ENCODE measurements around the gene DBN1.

Gene DBN1

GRCh38 chr5:177470759-177471536 lies 2.5 kb downstream of the DBN1 start:
- H3K4me1 ChIP-seq (ENCODE audit: control insufficient read depth in 1 of 2, insufficient read depth in 2 of 2, low read length in 2 of 2), result peaks cover 12 to 54% of the 10 kb centered on the region in 2 donors
- peak overlapping the region in 1 of 2 donors; percentile 84 for H3K4me3 ChIP-seq (ENCODE audit: low read depth in 1 of 2, low read length in 2 of 2)
- H3K27me3 ChIP-seq (ENCODE audit: low read depth, low read length), result no peaks in the 10 kb centered on the region
- H3K9me3 ChIP-seq (ENCODE audit: control insufficient read depth in 1 of 2, low read length in 2 of 2), result no peaks in the 10 kb centered on the region
- H3K36me3 ChIP-seq (ENCODE audit: control insufficient read depth in 1 of 2, insufficient read depth in 2 of 2, low read length in 2 of 2), result peaks cover 8 to 17% of the 10 kb centered on the region in 2 donors
- no peak overlapping the region for H3K27ac ChIP-seq (ENCODE audit: low read length)

GRCh38 chr5:177469750-177470525 lies 3.5 kb downstream of the DBN1 start:
- Histone ChIP-seq H3K27ac (ENCODE audit: low read length) (peak overlapping the region; percentile 39), H3K9me3 (ENCODE audit: control insufficient read depth in 1 of 2, low read length in 2 of 2) (no peaks in the 10 kb centered on the region), H3K4me1 (ENCODE audit: control insufficient read depth in 1 of 2, insufficient read depth in 2 of 2, low read length in 2 of 2) (peaks cover 12 to 45% of the 10 kb centered on the region in 2 donors), H3K27me3 (ENCODE audit: low read depth, low read length) (no peaks in the 10 kb centered on the region), H3K4me3 (ENCODE audit: low read depth in 1 of 2, low read length in 2 of 2) (no peak overlapping the region), H3K36me3 (ENCODE audit: control insufficient read depth in 1 of 2, insufficient read depth in 2 of 2, low read length in 2 of 2) (peaks cover 11 to 27% of the 10 kb centered on the region in 2 donors)

DNA sequence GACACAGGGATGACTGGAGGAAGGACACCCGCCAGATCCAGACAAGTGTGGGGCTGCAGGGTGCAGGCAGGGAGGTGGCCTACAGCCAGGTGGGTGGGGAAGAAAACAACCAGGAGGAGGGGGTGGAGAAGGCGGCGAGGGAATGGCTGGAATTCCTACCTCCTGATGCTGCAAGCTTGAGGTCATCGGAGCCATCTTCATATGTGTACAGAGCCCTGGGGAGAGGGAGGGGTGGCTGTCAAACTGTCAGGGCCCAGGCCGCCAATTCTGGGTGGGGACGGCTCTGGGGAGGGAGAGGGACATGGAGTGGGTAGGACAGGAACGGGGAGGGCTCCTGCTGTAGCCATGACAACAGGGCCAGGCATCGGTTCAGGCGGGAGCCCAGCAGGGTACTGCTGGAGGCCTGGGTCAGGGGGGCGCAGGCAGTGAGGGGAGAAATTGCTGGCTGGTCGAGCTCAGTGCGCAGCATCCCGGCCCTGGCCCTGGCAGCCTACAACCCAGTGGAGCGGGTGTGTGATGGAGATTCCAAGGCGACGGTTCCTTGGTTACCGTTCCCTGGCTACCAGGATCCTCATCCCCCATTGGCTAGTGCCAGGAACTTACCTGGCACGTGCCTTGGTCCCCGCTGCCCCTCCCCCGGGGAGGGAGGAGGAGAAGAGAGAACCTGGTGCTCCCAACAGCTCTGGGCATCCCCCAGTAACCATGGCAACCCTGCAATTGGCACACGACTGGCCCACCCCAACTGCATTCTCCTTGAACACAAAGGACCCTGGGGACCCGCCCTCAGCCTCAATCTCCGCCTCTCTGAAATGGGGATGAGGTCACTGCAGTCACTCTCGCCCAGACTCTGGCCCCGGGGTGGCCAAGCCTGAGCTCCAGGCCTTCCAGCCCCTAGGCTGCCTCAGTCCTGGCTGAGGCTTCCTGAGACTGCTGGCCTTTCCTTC lies 4.5 kb downstream of the DBN1 start:
- H3K36me3 ChIP-seq (ENCODE audit: control insufficient read depth in 1 of 2, insufficient read depth in 2 of 2, low read length in 2 of 2), result peaks cover 11 to 27% of the 10 kb centered on the region in 2 donors
- no peak overlapping the region for H3K27ac ChIP-seq (ENCODE audit: low read length)
- H3K4me3 ChIP-seq (ENCODE audit: low read depth in 1 of 2, low read length in 2 of 2), result no peak overlapping the region
- no peaks in the 10 kb centered on the region for H3K27me3 ChIP-seq (ENCODE audit: low read depth, low read length)
- H3K4me1 ChIP-seq (ENCODE audit: control insufficient read depth in 1 of 2, insufficient read depth in 2 of 2, low read length in 2 of 2), result peaks cover 12 to 36% of the 10 kb centered on the region in 2 donors
- H3K9me3 ChIP-seq (ENCODE audit: control insufficient read depth in 1 of 2, low read length in 2 of 2), result no peaks in the 10 kb centered on the region

DNA sequence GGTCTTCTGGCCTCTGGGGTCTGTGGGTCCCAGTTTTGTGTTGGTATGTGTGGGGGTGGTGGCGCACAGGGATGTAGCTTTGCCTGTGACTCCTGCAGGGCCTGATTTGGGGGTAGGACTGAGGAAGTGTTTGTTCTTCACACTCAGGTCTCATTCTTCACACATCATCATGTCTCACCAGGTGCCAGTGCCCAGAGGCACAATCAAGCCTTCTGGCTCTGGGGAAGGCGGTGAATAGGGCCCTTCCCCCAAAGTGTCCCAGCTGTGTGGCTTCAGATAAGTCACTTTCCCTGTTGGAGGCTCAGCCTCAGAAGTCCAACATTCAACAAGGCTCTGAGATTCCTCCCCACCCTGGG lies 5.1 kb downstream of the DBN1 start:
- Histone ChIP-seq H3K9me3 (ENCODE audit: control insufficient read depth in 1 of 2, low read length in 2 of 2) (no peaks in the 10 kb centered on the region), H3K4me1 (ENCODE audit: control insufficient read depth in 1 of 2, insufficient read depth in 2 of 2, low read length in 2 of 2) (peaks cover 12 to 36% of the 10 kb centered on the region in 2 donors), H3K27me3 (ENCODE audit: low read depth, low read length) (no peaks in the 10 kb centered on the region), H3K36me3 (ENCODE audit: control insufficient read depth in 1 of 2, insufficient read depth in 2 of 2, low read length in 2 of 2) (peaks cover 15 to 27% of the 10 kb centered on the region in 2 donors), H3K27ac (ENCODE audit: low read length) (no peak overlapping the region), H3K4me3 (ENCODE audit: low read depth in 1 of 2, low read length in 2 of 2) (no peak overlapping the region)

DNA sequence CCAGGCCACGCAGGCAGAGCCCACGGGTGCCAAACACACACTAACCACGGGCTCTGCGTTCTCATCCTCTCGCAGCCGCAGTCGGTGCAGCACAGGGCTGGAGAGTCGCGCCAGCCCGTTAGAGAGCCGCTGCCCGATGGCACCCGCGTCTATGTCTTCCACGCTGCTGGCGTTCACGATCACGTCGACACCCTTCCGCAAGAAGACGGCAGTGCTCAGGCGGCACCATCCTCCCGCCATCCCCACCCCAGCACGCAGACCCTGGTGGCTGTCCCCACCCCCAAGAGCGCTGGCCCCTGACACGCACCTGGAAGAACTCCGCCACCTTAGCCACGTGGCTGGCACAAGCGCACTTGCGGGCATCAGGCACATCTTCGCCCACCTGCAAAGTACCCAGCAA lies 6.0 kb downstream of the DBN1 start:
- no peaks in the 10 kb centered on the region for H3K27me3 ChIP-seq (ENCODE audit: low read depth, low read length)
- peaks cover 12 to 34% of the 10 kb centered on the region in 2 donors for H3K4me1 ChIP-seq (ENCODE audit: control insufficient read depth in 1 of 2, insufficient read depth in 2 of 2, low read length in 2 of 2)
- H3K36me3 ChIP-seq (ENCODE audit: control insufficient read depth in 1 of 2, insufficient read depth in 2 of 2, low read length in 2 of 2), result peaks cover 16 to 30% of the 10 kb centered on the region in 2 donors
- no peak overlapping the region for H3K4me3 ChIP-seq (ENCODE audit: low read depth in 1 of 2, low read length in 2 of 2)
- H3K27ac ChIP-seq (ENCODE audit: low read length), result no peak overlapping the region
- no peaks in the 10 kb centered on the region for H3K9me3 ChIP-seq (ENCODE audit: control insufficient read depth in 1 of 2, low read length in 2 of 2)

DNA sequence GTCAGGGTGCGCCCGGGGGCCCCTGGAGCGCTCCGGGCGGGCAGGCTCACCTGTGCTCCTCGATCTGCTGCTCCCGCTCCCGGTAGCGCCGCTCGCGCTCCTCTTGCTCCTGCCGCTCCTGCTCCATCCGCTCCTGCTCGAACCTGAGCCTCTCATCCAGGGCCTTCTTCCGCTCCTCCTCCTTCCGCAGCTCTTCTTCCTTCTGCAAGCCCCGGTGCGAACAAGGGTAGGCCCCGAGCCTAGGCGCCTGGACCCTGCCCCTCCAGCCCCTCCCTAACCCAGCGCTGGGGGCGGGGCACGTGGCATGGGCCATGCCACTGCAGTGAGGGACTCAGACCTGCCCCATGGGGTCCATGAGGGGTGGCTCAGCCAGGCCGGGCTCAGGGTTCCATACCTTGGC lies 6.6 kb downstream of the DBN1 start:
- no peaks in the 10 kb centered on the region for H3K9me3 ChIP-seq (ENCODE audit: control insufficient read depth in 1 of 2, low read length in 2 of 2)
- H3K4me1 ChIP-seq (ENCODE audit: control insufficient read depth in 1 of 2, insufficient read depth in 2 of 2, low read length in 2 of 2), result peaks cover 7 to 28% of the 10 kb centered on the region in 2 donors
- peaks cover 16 to 33% of the 10 kb centered on the region in 2 donors for H3K36me3 ChIP-seq (ENCODE audit: control insufficient read depth in 1 of 2, insufficient read depth in 2 of 2, low read length in 2 of 2)
- no peak overlapping the region for H3K4me3 ChIP-seq (ENCODE audit: low read depth in 1 of 2, low read length in 2 of 2)
- H3K27me3 ChIP-seq (ENCODE audit: low read depth, low read length), result no peaks in the 10 kb centered on the region
- no peak overlapping the region for H3K27ac ChIP-seq (ENCODE audit: low read length)

DNA sequence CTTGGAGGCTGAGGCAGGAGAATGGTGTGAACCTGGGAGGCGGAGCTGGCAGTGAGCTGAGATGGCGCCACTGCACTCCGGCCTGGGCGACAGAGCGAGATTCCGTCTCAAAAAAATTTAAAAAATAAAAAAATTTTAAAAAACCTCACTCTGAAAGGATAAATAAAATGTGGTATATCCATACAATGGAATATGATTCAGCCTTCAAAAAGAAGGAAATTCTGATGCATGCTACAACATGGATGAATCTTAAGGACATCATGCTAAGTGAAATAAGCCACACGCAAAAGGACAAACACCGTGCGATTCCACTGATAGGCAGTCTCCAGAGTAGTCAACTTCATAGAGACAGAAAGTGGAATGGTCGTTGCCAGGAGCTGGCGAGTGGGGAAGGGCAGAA lies 8.4 kb downstream of the DBN1 start:
- H3K9me3 ChIP-seq (ENCODE audit: control insufficient read depth in 1 of 2, low read length in 2 of 2), result no peaks in the 10 kb centered on the region
- H3K4me3 ChIP-seq (ENCODE audit: low read depth in 1 of 2, low read length in 2 of 2), result no peak overlapping the region
- no peaks in the 10 kb centered on the region for H3K27me3 ChIP-seq (ENCODE audit: low read depth, low read length)
- H3K4me1 ChIP-seq (ENCODE audit: control insufficient read depth in 1 of 2, insufficient read depth in 2 of 2, low read length in 2 of 2), result peaks cover 5 to 14% of the 10 kb centered on the region in 2 donors
- H3K27ac ChIP-seq (ENCODE audit: low read length), result no peak overlapping the region
- peaks cover 16 to 39% of the 10 kb centered on the region in 2 donors for H3K36me3 ChIP-seq (ENCODE audit: control insufficient read depth in 1 of 2, insufficient read depth in 2 of 2, low read length in 2 of 2)

GRCh38 chr5:177462021-177462670 lies 11.3 kb downstream of the DBN1 start:
- Histone ChIP-seq H3K27me3 (ENCODE audit: low read depth, low read length) (no peaks in the 10 kb centered on the region), H3K4me3 (ENCODE audit: low read depth in 1 of 2, low read length in 2 of 2) (no peak overlapping the region), H3K27ac (ENCODE audit: low read length) (no peak overlapping the region), H3K4me1 (ENCODE audit: control insufficient read depth in 1 of 2, insufficient read depth in 2 of 2, low read length in 2 of 2) (peaks cover 0 to 5% of the 10 kb centered on the region in 2 donors), H3K9me3 (ENCODE audit: control insufficient read depth in 1 of 2, low read length in 2 of 2) (no peaks in the 10 kb centered on the region), H3K36me3 (ENCODE audit: control insufficient read depth in 1 of 2, insufficient read depth in 2 of 2, low read length in 2 of 2) (peaks cover 16 to 55% of the 10 kb centered on the region in 2 donors)

DNA sequence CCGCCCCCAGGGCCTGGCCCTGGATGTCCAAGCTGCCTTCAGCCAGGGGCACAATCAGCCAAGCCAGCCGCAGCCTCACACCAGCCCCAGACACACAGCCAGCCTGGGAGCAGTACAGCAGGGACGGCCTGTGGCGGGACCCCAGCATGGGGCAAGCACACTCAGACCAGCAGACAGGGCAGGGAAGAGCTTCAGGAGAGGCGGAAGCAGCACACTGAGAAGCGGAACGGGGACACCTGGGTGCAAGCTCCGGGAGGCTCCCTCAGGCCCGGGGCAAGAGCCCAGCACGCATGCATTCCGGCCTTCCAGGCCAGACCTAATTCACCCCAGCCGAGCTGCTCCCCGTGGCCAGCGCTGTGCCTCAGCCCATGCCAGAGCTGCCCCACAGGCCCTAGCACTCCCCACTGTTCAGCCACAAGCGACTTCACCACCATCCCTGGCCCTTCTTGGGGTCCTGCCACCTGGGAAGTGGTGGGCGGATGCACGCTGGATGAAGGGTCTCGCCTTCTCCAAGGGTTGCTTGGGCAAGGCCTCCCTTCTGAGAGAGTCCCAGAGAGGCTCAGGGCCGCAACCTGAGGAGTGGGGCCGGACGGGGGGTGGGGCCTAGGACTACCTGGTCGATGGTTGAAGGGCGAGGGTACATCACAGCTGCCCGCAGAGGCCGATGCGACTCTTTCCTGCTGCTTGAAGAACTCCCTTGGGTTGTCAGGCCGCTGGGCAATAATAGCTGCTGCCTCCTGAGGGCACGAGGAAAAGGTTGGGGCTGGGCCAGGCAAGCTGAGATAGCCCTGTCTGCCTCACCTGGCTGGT lies 13.4 kb downstream of the DBN1 start:
- Histone ChIP-seq H3K36me3 (ENCODE audit: control insufficient read depth in 1 of 2, insufficient read depth in 2 of 2, low read length in 2 of 2) (peaks cover 4 to 34% of the 10 kb centered on the region in 2 donors), H3K4me3 (ENCODE audit: low read depth in 1 of 2, low read length in 2 of 2) (no peak overlapping the region), H3K27ac (ENCODE audit: low read length) (no peak overlapping the region), H3K9me3 (ENCODE audit: control insufficient read depth in 1 of 2, low read length in 2 of 2) (no peaks in the 10 kb centered on the region), H3K27me3 (ENCODE audit: low read depth, low read length) (no peaks in the 10 kb centered on the region), H3K4me1 (ENCODE audit: control insufficient read depth in 1 of 2, insufficient read depth in 2 of 2, low read length in 2 of 2) (peaks cover 0 to 25% of the 10 kb centered on the region in 2 donors)

- H3K4me1 ChIP-seq (ENCODE audit: control insufficient read depth in 1 of 2, insufficient read depth in 2 of 2, low read length in 2 of 2), result peaks cover 0 to 27% of the 10 kb centered on the region in 2 donors
- peaks cover 4 to 34% of the 10 kb centered on the region in 2 donors for H3K36me3 ChIP-seq (ENCODE audit: control insufficient read depth in 1 of 2, insufficient read depth in 2 of 2, low read length in 2 of 2)
- no peaks in the 10 kb centered on the region for H3K9me3 ChIP-seq (ENCODE audit: control insufficient read depth in 1 of 2, low read length in 2 of 2)
- H3K27ac ChIP-seq (ENCODE audit: low read length), result no peak overlapping the region
- no peak overlapping the region for H3K4me3 ChIP-seq (ENCODE audit: low read depth in 1 of 2, low read length in 2 of 2)
- H3K27me3 ChIP-seq (ENCODE audit: low read depth, low read length), result no peaks in the 10 kb centered on the region
Observed at GRCh38 chr5:177459357-177459756, 14.1 kb downstream of the DBN1 start.

Data from muscle layer of duodenum (tissue), 2 donors.